ENCODE results near the gene SNRPB2. TPM values are rescaled to one million over a fixed set of nuclear protein-coding genes. Genes with fewer than 3 reads are reported as not detected.

SNRPB2 gene
- 130 and 131 TPM in 2 replicates for total RNA-seq

DNA sequence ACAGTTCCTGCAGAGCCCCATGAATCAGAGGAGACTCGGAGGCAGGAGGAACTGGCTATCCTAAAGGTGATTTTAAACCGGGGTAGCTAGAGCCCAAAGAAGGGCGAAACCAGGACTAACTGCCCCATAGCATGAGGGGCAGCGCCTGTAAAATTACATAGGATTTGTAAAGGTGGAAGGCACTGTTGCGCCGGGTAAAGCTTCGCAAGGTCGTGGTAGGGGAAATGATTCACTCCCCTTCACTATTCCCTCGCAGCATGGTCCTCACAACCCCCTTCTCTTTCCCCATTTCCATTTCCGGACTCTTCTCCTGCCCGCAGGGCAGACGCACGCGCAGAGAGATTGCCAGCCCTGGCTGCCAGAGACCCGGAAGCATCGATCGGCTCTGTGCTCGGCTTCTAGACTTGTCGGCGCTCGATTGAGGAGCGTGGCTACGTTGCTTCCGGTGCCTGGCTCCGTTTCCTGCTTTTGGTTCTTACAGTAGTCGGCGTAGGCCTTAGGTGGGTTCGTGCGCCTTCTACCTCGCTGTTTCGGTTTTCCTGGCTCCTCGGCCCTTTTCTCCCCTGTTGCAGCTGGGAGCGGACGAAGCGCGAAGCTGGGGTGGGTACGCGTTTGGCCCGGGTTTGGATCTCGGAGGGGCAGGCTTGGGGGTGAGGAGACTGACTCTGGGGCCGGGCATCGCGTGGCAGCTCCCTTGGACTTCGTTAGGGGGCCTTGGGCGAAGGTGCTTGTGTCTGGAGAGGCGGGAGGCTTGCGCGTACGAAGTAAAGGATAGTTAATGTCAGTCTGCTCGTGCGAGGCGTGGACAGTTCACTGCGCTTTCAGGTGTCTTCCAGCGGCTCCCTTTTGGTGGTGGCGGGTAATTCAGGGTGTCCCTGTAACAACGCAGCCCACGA, at the start of gene SNRPB2:
Gene SNRPB2, plus strand, starts transcription at position 462 of the 896 bp plus-strand sequence. CDS start 1,677 bp downstream, outside the sequence.
- Mint-ChIP-seq H3K4me3 (peak within 1 kb of the TSS; percentile 98), H3K27me3 (ENCODE audit: insufficient read depth) (peaks cover 8% of the 10 kb centered on the region), H3K27ac (peak within 1 kb of the TSS; percentile 98), H3K36me3 (ENCODE audit: low read depth) (peaks cover 31% of the 10 kb centered on the region), H3K4me1 (ENCODE audit: low read depth) (peaks cover 50% of the 10 kb centered on the region), H3K9me3 (peaks cover 13% of the 10 kb centered on the region)
- DNase-seq (ENCODE audit: low spot score): peak; percentile 88
- intact Hi-C loops (cut with micrococcal nuclease): loop anchor here (1.0 to 5.0 kb wide), 7 partner anchors 21 to 1837 kb away; partner anchors contain the start of genes MGME1, SEC23B, SMIM26 and SNX5

DNA sequence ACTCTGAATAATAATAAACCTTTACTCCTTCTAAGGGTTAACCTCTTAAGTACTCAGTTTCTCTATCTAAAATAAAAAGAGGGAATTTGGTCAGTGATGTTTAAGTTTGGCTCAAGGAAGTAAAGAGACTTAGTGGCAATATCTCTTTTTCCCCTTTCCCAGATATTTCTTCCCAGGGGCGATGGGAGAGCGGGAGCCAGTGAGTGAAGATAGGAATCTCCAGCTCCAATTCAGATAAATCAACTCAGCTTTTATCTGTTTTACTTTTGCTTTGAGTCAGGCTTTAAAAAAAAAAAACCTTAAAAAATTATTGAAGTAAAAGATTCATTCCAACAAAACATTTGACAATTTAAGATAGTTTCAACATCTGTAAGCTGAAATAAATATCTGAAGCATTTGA, 45.4 kb upstream of the SNRPB2 start:
- Mint-ChIP-seq H3K27me3 (ENCODE audit: insufficient read depth) (peaks cover 2% of the 10 kb centered on the region), H3K27ac (no peak overlapping the region), H3K36me3 (ENCODE audit: low read depth) (no peaks in the 10 kb centered on the region), H3K9me3 (no peaks in the 10 kb centered on the region), H3K4me3 (no peak overlapping the region), H3K4me1 (ENCODE audit: low read depth) (no peaks in the 10 kb centered on the region)
- no peak for DNase-seq (ENCODE audit: low spot score)
- intact Hi-C loops (cut with micrococcal nuclease): no loop called here

DNA sequence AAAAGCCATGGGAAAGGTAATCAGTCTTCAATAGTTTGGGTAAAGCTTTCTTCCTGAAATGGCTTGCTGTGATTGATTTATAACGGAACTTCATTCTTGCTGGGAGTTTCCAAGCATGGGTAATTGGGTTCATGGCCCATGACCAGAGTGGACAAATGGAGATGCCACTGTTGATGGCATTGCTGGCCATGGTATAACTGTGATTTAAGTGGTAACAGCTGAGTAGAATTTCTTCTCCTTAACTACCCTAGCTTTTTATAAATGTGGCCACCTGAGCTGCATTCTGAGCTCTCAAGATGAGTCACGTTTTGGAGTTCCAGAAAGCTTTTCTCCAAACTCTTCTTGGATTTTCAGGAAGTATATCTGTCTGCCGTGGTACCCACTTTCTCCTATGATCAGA, 39.9 kb upstream of the SNRPB2 start:
- Mint-ChIP-seq H3K36me3 (ENCODE audit: low read depth) (no peaks in the 10 kb centered on the region), H3K9me3 (no peaks in the 10 kb centered on the region), H3K4me3 (no peak overlapping the region), H3K4me1 (ENCODE audit: low read depth) (no peaks in the 10 kb centered on the region), H3K27me3 (ENCODE audit: insufficient read depth) (peaks cover 2% of the 10 kb centered on the region), H3K27ac (no peak overlapping the region)
- no peak for DNase-seq (ENCODE audit: low spot score)
- intact Hi-C loops (cut with micrococcal nuclease): no loop called here

DNA sequence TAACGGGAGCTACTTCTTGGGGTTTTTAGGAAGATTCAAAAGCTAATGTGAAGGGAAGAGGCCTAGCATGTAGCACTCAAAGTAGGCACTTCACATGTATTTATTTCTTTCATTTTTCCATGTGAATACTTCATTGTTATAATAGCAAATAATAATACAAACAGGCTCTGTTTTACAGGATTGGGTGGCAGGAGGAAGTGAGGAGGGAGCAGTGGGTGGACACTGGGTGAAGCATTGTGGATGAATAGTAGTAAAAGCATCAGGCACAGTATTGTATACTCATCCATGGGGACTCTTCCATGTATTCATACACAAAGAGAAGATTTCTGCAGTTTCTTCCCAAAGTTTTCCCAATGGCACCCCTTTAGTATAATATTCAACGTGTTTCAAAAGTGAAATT, 38.4 kb upstream of the SNRPB2 start:
- no peak overlapping the region for H3K4me3 Mint-ChIP-seq
- no peak for DNase-seq (ENCODE audit: low spot score)
- peaks cover 4% of the 10 kb centered on the region for H3K27me3 Mint-ChIP-seq (ENCODE audit: insufficient read depth)
- no peaks in the 10 kb centered on the region for H3K36me3 Mint-ChIP-seq (ENCODE audit: low read depth)
- H3K9me3 Mint-ChIP-seq: no peaks in the 10 kb centered on the region
- intact Hi-C loops (cut with micrococcal nuclease): no loop called here
- no peaks in the 10 kb centered on the region for H3K4me1 Mint-ChIP-seq (ENCODE audit: low read depth)
- no peak overlapping the region for H3K27ac Mint-ChIP-seq

DNA sequence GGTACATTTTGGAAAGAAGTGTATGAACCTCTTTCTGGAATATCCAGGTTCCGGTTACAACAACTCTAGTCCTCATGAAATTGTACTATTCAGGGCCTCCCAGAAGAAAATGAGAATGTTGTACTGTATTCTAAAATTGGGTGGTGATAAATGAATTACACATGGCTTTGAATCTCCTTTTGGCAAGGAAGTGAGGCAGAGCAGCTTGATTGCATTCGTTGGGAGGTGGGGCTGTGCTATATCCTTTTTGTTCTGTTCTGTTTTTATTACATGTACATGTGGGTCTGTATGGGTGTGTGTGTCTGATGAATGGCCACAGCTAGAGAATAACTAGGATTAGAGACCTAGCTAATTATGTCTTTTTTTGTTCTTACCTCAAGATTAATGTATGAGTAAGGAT, 37.8 kb upstream of the SNRPB2 start:
- no peak for DNase-seq (ENCODE audit: low spot score)
- intact Hi-C loops (cut with micrococcal nuclease): no loop called here
- peaks cover 8% of the 10 kb centered on the region for H3K27me3 Mint-ChIP-seq (ENCODE audit: insufficient read depth)
- H3K9me3 Mint-ChIP-seq: no peaks in the 10 kb centered on the region
- no peaks in the 10 kb centered on the region for H3K36me3 Mint-ChIP-seq (ENCODE audit: low read depth)
- H3K27ac Mint-ChIP-seq: no peak overlapping the region
- no peaks in the 10 kb centered on the region for H3K4me1 Mint-ChIP-seq (ENCODE audit: low read depth)
- no peak overlapping the region for H3K4me3 Mint-ChIP-seq

DNA sequence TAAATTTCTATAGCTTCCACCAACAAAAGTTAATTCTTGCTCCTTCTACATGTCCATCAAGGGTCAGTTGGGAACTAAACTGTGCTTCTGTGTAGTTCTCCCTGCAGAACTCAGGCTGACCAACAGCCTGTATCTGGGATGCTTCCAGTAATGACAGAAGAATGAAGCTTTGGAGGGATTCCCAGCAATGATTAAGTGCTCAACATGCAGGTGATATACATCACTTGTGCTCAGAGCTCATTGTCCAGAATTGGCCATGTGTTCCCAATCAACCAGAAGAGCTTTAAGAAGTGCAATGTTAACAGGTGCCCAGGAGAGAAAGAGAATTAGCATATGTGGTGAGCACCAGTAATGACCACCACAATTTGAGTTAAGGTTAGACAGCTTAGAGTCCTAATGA, 37.4 kb upstream of the SNRPB2 start:
- intact Hi-C loops (cut with micrococcal nuclease): no loop called here
- Mint-ChIP-seq H3K9me3 (no peaks in the 10 kb centered on the region), H3K4me3 (no peak overlapping the region), H3K27me3 (ENCODE audit: insufficient read depth) (peaks cover 8% of the 10 kb centered on the region), H3K4me1 (ENCODE audit: low read depth) (no peaks in the 10 kb centered on the region), H3K36me3 (ENCODE audit: low read depth) (no peaks in the 10 kb centered on the region), H3K27ac (no peak overlapping the region)
- DNase-seq (ENCODE audit: low spot score): no peak

DNA sequence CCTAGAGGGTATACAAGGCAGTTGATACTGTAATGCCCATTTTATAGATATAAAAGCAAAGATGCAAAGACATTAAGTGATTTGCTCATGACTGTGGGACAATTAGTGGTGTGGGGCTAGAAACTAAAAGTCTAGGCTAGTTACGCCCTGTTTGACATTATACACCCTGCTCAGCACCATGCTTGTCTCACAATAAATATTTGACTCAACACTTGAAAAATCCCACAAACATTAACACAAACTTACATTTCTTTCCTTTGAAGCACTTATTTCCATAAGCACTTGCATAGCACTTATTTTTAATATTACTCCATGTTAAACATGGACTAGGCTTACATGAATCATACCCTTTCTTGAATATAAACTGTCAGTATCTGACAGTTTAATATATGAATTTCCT, 36.5 kb upstream of the SNRPB2 start:
- Mint-ChIP-seq H3K4me3 (no peak overlapping the region), H3K9me3 (no peaks in the 10 kb centered on the region), H3K27me3 (ENCODE audit: insufficient read depth) (peaks cover 6% of the 10 kb centered on the region), H3K27ac (no peak overlapping the region), H3K36me3 (ENCODE audit: low read depth) (no peaks in the 10 kb centered on the region), H3K4me1 (ENCODE audit: low read depth) (no peaks in the 10 kb centered on the region)
- DNase-seq (ENCODE audit: low spot score): no peak
- intact Hi-C loops (cut with micrococcal nuclease): no loop called here

DNA sequence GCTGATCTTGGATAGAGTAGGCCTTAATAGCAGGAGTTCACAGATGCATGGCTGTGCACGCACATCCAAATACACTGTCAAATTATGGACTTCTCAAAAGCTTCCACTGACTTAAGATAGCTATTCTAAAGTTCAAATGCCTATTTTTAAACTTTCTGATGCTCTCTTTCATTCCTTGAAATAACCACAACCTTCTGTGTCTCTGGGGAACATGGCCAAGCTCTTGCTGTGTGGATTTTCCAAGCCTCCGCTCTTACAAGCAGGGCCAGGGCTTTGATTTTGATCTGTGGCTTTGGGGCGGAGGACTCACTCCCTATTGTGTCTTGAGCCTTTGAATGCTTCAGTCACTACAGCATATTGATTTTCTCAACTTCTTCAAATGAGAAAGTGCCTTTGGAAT, 35.7 kb upstream of the SNRPB2 start:
- H3K9me3 Mint-ChIP-seq: no peaks in the 10 kb centered on the region
- no peaks in the 10 kb centered on the region for H3K36me3 Mint-ChIP-seq (ENCODE audit: low read depth)
- DNase-seq (ENCODE audit: low spot score): no peak
- H3K27me3 Mint-ChIP-seq (ENCODE audit: insufficient read depth): peaks cover 6% of the 10 kb centered on the region
- no peak overlapping the region for H3K27ac Mint-ChIP-seq
- no peak overlapping the region for H3K4me3 Mint-ChIP-seq
- no peaks in the 10 kb centered on the region for H3K4me1 Mint-ChIP-seq (ENCODE audit: low read depth)
- intact Hi-C loops (cut with micrococcal nuclease): no loop called here

DNA sequence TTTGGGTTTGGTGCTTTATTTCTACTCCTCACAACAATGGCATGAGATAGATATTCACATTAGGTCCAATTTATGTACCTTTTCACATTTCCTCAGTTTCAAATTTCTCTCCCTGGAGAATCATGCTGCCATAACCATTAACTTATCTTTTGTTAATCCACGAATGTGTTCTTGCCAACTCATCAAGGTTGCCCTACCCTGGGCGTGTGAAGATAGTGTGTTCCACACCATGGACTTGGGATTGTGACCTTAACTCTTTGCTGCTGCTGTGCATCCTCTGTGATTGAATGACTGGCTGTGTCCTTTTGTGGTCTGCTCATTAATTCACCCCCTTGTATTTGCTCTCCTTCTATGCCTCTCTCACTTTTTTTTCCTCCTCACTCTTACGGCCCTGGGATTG, 34.2 kb upstream of the SNRPB2 start:
- Mint-ChIP-seq H3K27ac (no peak overlapping the region), H3K36me3 (ENCODE audit: low read depth) (no peaks in the 10 kb centered on the region), H3K27me3 (ENCODE audit: insufficient read depth) (peaks cover 6% of the 10 kb centered on the region), H3K4me3 (no peak overlapping the region), H3K9me3 (no peaks in the 10 kb centered on the region), H3K4me1 (ENCODE audit: low read depth) (no peaks in the 10 kb centered on the region)
- intact Hi-C loops (cut with micrococcal nuclease): no loop called here
- DNase-seq (ENCODE audit: low spot score): no peak

DNA sequence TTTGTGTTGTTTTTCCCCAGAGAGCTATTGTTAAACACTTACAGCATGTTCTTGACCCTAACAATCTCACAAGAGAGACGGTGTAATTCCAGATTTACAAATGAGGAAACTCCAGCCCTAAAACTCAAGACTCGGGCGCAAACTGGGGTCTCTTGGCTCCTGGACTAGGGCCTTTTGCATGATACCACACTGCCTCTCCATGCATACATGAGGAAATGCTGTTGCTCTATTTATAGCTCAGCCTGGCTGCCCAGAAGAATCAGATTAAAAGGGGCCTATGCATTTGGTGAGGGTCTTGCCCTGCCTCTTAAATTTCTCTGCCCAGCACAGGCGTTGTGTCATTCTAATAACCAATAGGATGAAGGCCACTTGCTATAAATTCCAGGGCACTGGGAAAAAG, 30.5 kb upstream of the SNRPB2 start:
- no peaks in the 10 kb centered on the region for H3K4me1 Mint-ChIP-seq (ENCODE audit: low read depth)
- no peak overlapping the region for H3K27ac Mint-ChIP-seq
- peaks cover 8% of the 10 kb centered on the region for H3K27me3 Mint-ChIP-seq (ENCODE audit: insufficient read depth)
- intact Hi-C loops (cut with micrococcal nuclease): no loop called here
- H3K4me3 Mint-ChIP-seq: no peak overlapping the region
- no peak for DNase-seq (ENCODE audit: low spot score)
- H3K36me3 Mint-ChIP-seq (ENCODE audit: low read depth): no peaks in the 10 kb centered on the region
- no peaks in the 10 kb centered on the region for H3K9me3 Mint-ChIP-seq

DNA sequence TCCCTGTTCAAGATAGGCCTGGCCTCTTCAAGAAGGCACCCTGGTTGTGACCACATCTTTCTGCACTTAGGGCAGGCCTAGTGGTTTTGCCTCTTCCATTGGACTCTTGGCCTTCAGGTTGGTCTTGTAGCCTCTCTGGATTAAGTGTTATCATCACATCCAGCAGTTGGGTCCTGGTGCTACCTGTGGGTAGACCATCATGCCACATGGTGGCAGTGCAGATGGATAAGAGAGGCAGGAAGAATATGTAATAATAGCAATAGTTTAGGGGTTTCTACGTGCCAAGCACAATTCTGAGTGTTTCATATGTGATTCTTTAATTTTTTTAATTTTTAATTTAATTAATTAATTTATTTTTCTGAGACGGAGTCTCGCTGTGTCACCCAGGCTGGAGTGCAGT, 28.5 kb upstream of the SNRPB2 start:
- no peak for DNase-seq (ENCODE audit: low spot score)
- H3K9me3 Mint-ChIP-seq: peaks cover 4% of the 10 kb centered on the region
- peaks cover 1% of the 10 kb centered on the region for H3K36me3 Mint-ChIP-seq (ENCODE audit: low read depth)
- peaks cover 8% of the 10 kb centered on the region for H3K27me3 Mint-ChIP-seq (ENCODE audit: insufficient read depth)
- intact Hi-C loops (cut with micrococcal nuclease): loop anchor here (1.0 kb wide), 1 partner anchor 60 kb away; no protein-coding TSS in a partner anchor
- H3K27ac Mint-ChIP-seq: no peak overlapping the region
- H3K4me1 Mint-ChIP-seq (ENCODE audit: low read depth): no peaks in the 10 kb centered on the region
- no peak overlapping the region for H3K4me3 Mint-ChIP-seq

DNA sequence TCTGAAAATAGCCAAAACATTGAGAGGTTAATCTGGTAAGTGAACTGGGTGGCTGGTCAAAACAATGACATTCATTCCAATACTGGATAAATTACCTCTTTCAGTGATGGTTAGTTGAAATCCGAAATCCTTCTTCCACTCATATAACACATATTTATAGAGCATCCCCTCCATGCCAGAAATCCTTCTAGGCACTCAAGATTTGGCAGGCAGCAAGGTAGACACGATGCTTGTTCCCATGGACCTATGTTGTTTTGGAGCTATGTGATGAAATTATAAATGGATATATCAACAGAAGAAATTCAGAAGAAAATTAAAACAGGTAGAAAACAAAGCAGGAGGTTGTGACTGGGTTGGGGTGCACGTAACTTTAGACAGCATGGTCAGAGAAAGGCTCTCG, 26.3 kb upstream of the SNRPB2 start:
- Mint-ChIP-seq H3K9me3 (peaks cover 11% of the 10 kb centered on the region), H3K36me3 (ENCODE audit: low read depth) (peaks cover 1% of the 10 kb centered on the region), H3K27me3 (ENCODE audit: insufficient read depth) (peaks cover 7% of the 10 kb centered on the region), H3K4me3 (no peak overlapping the region), H3K27ac (no peak overlapping the region), H3K4me1 (ENCODE audit: low read depth) (peaks cover 11% of the 10 kb centered on the region)
- no peak for DNase-seq (ENCODE audit: low spot score)
- intact Hi-C loops (cut with micrococcal nuclease): no loop called here

DNA sequence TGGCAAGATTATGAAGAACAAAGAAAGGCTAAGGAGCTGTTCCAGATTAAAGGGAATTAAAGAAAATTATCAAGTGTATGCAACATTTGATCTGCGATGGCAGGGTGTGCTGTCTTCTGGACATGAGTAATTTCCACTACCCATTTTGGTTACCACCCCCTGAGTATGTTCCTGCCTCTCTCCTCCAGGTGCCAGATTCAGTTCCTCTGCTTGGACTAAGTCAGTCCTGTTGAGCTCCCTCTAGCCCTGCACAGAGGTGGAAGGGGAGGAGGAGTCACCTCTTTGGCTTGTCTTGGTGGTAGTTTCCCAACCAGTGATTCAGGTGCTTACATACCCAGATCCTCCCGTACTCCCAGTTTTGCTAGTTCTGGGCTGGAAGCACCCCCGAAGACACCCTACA, 22.2 kb upstream of the SNRPB2 start:
- DNase-seq (ENCODE audit: low spot score): no peak
- intact Hi-C loops (cut with micrococcal nuclease): no loop called here
- Mint-ChIP-seq H3K4me1 (ENCODE audit: low read depth) (peaks cover 30% of the 10 kb centered on the region), H3K9me3 (peaks cover 11% of the 10 kb centered on the region), H3K4me3 (no peak overlapping the region), H3K27me3 (ENCODE audit: insufficient read depth) (peaks cover 19% of the 10 kb centered on the region), H3K27ac (no peak overlapping the region), H3K36me3 (ENCODE audit: low read depth) (peaks cover 1% of the 10 kb centered on the region)
